ENCODE measurements around the gene ACAD8. TPM values are rescaled to one million over a fixed set of nuclear protein-coding genes. Genes with fewer than 3 reads are reported as not detected.

ACAD8 gene
- total RNA-seq, 1 experiment from 2014 or later, result 32.3 TPM

DNA sequence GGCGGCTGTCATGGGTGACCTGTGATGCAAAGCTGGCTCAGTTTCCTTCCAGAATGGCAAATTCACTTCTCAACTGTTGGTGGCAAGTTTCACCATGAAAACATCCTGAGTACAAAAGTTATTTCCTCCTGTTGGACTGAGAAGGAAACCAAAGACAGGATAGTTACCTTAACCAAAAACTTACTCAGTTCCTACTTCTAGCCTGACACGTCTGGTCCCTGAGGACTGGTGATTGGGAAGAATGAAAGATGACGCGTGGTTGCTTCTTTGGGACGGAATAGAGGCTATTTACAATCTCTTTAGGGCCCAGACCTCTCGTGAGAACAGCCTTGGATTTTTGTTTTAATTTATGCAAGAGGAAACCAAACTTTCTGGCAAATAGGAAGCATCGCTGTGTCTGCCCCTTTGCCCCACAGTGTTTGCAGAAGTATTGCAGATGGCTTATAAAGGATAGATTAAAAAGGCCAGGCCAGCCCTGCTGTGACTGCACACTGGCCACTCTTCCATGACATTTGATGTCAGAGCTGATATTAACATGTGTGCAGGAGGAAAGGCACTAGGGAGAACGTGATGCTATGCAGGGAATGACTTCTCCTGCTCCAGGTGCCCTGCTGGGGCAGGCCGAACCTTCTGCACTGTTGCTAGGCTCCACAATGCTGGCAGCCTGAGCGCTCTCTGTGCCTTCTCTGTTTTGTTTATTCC lies 21.3 kb upstream of the ACAD8 start:
- no peak for DNase-seq
- H3K9me3 ChIP-seq (replicated peaks), result no peaks in the 10 kb centered on the region
- H3K4me1 ChIP-seq, result peaks cover 8% of the 10 kb centered on the region; the same call in 1 of the 2 replicates
- no peaks in the 10 kb centered on the region for H3K27me3 ChIP-seq
- no peak overlapping the region for H3K4me3 ChIP-seq
- H3K27ac ChIP-seq, result no peak overlapping the region
- no peaks in the 10 kb centered on the region for H3K36me3 ChIP-seq

DNA sequence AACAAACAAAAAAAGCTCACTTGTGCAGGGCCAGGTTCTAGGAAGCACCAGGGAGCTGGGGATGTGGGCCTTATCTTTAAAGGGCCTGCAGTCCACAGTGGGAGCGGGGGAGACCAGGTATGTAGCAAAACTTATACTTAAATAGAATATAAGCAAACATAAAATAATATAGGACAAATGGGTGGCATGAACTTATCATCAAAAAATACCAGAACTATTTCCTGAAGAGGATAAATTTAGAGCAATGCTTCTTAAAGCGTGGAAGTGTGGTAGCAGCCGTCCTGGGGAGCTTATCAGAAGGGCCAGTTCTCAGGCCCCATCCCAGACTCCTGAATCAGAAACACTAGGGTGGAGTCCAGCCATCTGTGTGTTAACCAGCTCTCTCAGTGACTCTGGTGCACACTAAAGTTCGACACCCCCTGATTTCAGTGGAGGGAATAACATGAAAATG lies 19.6 kb upstream of the ACAD8 start:
- Histone ChIP-seq H3K4me3 (no peak overlapping the region), H3K4me1 (peaks cover 8% of the 10 kb centered on the region; the same call in 1 of the 2 replicates), H3K36me3 (no peaks in the 10 kb centered on the region), H3K27me3 (no peaks in the 10 kb centered on the region), H3K9me3 (replicated peaks) (no peaks in the 10 kb centered on the region), H3K27ac (no peak overlapping the region)
- DNase-seq, result no peak

DNA sequence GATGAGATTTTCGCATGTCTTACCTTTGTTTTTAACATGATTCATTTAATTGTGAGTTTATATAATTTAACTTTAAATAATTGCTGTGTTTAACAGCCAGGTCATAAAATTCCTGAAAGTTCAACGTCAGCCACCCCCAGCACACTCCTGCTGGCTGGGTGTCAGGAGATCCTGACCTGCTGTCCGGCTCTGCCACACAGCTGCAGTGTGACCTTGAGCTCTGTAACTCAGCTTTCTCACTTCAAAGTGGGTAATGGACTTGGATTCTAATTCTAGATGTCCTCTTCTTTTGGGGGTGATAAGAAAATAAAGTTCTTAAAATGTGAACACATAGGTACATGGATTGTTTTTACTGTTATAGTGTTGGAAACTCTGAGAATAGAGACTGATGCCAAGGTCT lies 18.0 kb upstream of the ACAD8 start:
- no peaks in the 10 kb centered on the region; the same call in 1 of the 2 replicates for H3K36me3 ChIP-seq

DNA sequence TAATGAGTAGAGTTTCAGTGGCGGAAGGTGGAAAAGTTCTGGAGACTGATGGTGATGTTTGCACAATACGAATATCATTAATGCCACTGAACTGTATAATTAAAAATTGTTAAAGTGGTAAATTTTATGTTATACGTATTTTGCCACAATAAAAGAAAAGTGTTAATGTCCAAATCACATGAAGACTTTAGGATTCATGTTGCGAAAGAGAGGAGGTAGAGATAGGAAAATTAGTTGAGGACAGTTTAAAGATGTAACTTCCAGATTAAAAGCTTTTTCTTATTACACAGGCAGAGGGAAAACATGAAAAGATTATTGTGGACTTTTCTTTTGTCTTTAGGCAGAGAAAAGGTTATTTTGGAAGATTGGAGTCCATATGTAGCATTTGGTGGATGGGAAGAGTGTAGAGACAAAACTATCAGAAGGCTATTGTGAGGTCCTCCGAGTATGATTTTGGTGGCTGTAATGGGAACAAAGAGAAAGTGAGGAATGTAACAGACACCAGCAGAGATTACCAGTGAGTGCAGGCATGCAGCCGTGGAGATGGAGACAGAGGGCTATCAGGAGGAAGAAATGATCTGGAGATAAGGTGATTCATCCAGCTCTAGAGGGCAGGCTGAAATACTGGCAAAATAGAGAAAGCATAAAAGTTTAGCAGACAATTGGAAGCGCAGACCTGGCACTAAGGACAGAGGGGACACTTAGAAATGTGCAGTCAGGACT lies 16.4 kb upstream of the ACAD8 start:
- DNase-seq, result no peak
- Histone ChIP-seq H3K27ac (no peak overlapping the region), H3K4me1 (no peaks in the 10 kb centered on the region)

More for the DNA sequence above, 18.0 kb upstream of the ACAD8 start:
- H3K27me3 ChIP-seq, result no peaks in the 10 kb centered on the region
- no peaks in the 10 kb centered on the region for H3K9me3 ChIP-seq (replicated peaks)
- peaks cover under 1% of the 10 kb centered on the region; the same call in 1 of the 2 replicates for H3K4me1 ChIP-seq
- H3K4me3 ChIP-seq, result no peak overlapping the region
- H3K27ac ChIP-seq, result no peak overlapping the region
- DNase-seq, result no peak

DNA sequence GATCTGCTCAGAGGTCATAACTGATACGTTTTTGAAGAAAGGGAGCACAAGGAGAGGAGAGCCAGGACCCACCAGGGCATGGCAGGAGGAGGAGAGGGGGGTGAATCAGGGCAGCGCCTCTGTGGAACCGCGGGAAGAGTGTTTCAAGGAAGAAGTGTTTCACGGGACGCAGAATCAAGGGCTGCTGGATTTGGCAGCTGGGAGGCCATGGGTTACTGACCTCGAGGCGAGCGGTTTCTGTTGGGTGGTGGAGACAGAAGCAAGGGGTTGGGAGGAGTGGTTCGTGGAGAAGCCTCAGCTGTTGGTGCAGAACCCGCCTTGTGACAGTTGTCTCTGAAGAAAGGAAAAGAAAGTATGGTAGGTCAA lies 15.8 kb upstream of the ACAD8 start:
- no peaks in the 10 kb centered on the region; the same call in 1 of the 2 replicates for H3K36me3 ChIP-seq

More for the DNA sequence above, 16.4 kb upstream of the ACAD8 start:
- no peaks in the 10 kb centered on the region; the same call in 1 of the 2 replicates for H3K36me3 ChIP-seq
- H3K27me3 ChIP-seq, result no peaks in the 10 kb centered on the region
- H3K4me3 ChIP-seq, result no peak overlapping the region
- H3K9me3 ChIP-seq (replicated peaks), result no peaks in the 10 kb centered on the region

DNA sequence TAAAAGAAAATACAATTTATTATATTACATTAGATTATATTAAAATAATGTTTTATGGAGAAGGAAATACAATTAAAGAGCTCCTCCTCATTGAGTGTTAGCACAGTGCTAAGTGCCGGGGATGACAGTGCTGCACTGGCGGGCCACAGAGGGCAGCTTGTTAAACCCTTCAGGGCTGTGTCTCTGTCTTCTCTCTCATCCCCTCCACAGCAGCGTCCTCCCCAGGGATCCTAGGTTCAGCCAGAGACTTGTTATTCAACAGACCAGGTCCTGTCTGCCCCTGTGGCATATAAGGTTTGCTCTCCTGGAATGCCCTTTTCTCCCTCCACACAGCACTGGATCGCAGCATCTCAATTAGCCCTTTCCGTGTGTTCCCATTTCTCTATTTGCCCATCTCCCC lies 14.4 kb upstream of the ACAD8 start:
- no peak for DNase-seq
- no peaks in the 10 kb centered on the region for H3K4me1 ChIP-seq
- peaks cover 8% of the 10 kb centered on the region; the same call in 1 of the 2 replicates for H3K36me3 ChIP-seq
- no peak overlapping the region for H3K27ac ChIP-seq
- H3K9me3 ChIP-seq (replicated peaks), result no peaks in the 10 kb centered on the region
- no peak overlapping the region for H3K4me3 ChIP-seq
- H3K27me3 ChIP-seq, result no peaks in the 10 kb centered on the region

More for the DNA sequence above, 15.8 kb upstream of the ACAD8 start:
- DNase-seq, result no peak
- H3K9me3 ChIP-seq (replicated peaks), result no peaks in the 10 kb centered on the region
- H3K27me3 ChIP-seq, result no peaks in the 10 kb centered on the region
- H3K4me3 ChIP-seq, result no peak overlapping the region
- no peak overlapping the region for H3K27ac ChIP-seq
- no peaks in the 10 kb centered on the region for H3K4me1 ChIP-seq

DNA sequence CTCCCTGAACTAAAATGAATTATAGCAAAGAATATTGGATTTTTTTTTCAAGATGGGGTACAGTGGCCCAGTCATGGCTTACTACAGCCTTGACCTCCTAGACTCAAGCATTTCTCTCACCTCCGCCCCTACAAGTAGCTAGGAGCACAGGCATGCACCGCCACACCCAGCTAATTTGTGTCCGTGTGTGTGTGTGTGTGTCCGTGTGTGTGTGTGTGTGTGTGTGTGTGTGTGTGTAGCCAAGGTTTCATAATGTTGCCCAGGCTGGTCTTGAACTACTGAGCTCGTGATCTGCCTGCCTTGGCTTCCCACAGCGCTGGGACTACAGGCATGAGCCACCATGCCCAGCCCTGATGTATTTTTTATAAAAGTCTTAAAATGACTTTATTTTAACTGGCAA lies 12.8 kb upstream of the ACAD8 start:
- no peak overlapping the region for H3K4me3 ChIP-seq
- no peaks in the 10 kb centered on the region for H3K4me1 ChIP-seq
- H3K27ac ChIP-seq, result no peak overlapping the region
- no peaks in the 10 kb centered on the region for H3K9me3 ChIP-seq (replicated peaks)
- peaks cover 8% of the 10 kb centered on the region; the same call in 1 of the 2 replicates for H3K36me3 ChIP-seq
- no peaks in the 10 kb centered on the region for H3K27me3 ChIP-seq
- DNase-seq, result no peak

DNA sequence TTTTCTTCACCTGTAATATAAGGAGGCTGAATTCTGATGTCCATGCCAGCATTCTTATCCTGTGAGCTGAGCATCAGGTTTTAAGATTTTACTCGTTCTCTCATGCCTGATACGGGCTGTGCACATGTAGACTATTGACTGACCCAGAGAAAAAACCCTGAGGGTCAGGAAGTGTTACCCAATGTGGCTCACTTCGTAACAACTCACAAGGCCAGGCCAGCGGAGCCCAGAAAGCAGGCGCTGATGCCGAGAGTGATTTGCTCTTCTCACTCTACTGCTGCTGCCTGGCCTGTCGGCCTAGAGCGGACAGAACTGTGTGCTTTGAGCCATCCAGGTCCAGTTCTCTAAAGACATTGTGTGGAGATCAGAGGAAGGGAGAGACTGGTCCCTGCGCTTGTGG lies 11.0 kb upstream of the ACAD8 start:
- Histone ChIP-seq H3K4me1 (no peaks in the 10 kb centered on the region), H3K36me3 (peaks cover 8% of the 10 kb centered on the region; the same call in 1 of the 2 replicates), H3K4me3 (no peak overlapping the region), H3K9me3 (replicated peaks) (no peaks in the 10 kb centered on the region), H3K27ac (no peak overlapping the region), H3K27me3 (no peaks in the 10 kb centered on the region)
- no peak for DNase-seq

DNA sequence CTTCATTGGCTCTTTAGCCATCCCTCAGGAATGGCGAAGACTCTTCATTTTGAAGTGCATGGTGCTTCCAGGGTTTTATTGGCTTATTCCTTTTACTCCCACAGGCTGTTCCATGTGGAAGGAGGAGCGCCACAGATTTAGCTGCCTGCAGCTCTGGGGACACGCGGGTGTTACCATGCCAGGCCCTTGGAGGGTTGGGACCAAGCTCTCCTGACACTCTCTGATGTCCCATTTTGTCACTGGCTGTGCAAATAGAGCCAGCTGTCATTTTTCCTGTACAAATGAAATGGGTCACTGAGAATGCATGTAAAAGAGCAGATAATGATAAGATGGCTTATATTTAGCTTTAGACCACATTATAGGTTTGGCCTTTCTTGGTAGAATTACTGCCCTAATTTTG lies 9.5 kb upstream of the ACAD8 start:
- Histone ChIP-seq H3K9me3 (replicated peaks) (no peaks in the 10 kb centered on the region), H3K4me1 (no peaks in the 10 kb centered on the region), H3K36me3 (peaks cover 14% of the 10 kb centered on the region), H3K4me3 (no peak overlapping the region), H3K27me3 (no peaks in the 10 kb centered on the region), H3K27ac (no peak overlapping the region)
- no peak for DNase-seq

DNA sequence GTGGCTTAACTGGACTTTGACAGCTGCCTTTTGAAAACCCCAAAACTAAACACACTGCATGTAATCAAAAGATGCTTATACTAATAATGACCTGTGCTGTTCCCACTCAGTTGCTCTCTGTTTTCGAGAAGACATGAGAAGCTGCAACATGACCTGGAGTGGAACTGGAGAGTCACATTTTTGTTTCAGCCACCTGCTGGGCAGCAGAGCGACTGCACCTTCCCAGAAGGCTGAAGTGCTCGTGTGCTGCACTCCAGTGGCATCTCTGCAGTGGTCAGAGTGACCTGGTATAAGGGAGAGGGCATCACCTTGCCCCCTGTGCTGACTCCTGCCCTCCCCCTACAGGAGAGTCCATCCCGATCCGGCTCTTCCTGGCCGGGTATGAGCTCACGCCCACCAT lies 8.8 kb upstream of the ACAD8 start:
- no peak for DNase-seq
- H3K4me3 ChIP-seq, result no peak overlapping the region
- H3K27ac ChIP-seq, result no peak overlapping the region
- H3K4me1 ChIP-seq, result no peaks in the 10 kb centered on the region
- H3K27me3 ChIP-seq, result no peaks in the 10 kb centered on the region
- peaks cover 15% of the 10 kb centered on the region for H3K36me3 ChIP-seq
- H3K9me3 ChIP-seq (replicated peaks), result no peaks in the 10 kb centered on the region

DNA sequence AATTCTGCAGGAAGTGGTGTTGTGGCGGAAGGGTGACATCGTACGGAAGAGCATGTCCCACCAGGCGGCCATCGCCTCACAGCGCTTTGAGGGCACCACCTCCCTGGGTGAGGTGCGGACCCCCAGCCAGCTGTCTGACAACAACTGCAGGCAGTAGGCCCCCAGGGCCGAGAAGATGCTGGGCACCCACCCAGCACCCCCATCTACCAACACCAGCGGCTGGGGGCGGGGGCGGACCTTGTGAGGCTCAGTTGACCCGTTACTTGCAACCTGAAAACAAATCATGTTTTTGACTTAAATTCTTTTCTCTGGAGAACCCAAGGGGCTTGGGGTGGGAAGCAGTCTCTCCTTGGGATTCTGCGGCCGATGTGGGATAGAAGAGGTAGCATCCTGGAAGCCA lies 7.9 kb upstream of the ACAD8 start:
- Histone ChIP-seq H3K4me1 (no peaks in the 10 kb centered on the region), H3K27ac (no peak overlapping the region), H3K36me3 (peaks cover 18% of the 10 kb centered on the region), H3K27me3 (no peaks in the 10 kb centered on the region), H3K4me3 (no peak overlapping the region), H3K9me3 (replicated peaks) (no peaks in the 10 kb centered on the region)
- no peak for DNase-seq

DNA sequence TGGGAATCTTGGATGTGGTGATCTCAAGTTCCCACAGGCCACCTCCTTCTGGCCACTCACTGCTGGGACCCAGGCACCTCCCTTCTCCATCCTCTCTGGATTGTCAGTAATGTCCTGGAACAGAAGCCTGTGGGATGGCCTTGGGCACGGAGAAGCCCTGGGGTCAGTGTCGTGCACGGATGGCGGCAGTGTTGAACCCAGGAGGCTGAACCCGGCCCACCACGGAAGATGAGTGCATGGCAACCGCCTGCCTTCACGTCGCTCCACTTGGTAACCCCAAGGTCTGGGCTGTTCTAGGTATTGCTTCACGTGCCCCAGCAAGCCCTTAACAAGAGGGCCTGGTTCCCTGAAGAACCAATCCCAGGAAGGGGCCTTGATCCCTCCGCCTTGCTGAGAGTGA lies 7.3 kb upstream of the ACAD8 start:
- no peaks in the 10 kb centered on the region for H3K27me3 ChIP-seq
- H3K4me1 ChIP-seq, result no peaks in the 10 kb centered on the region
- no peak for DNase-seq
- H3K4me3 ChIP-seq, result no peak overlapping the region
- H3K36me3 ChIP-seq, result peaks cover 20% of the 10 kb centered on the region
- H3K27ac ChIP-seq, result no peak overlapping the region
- no peaks in the 10 kb centered on the region for H3K9me3 ChIP-seq (replicated peaks)

DNA sequence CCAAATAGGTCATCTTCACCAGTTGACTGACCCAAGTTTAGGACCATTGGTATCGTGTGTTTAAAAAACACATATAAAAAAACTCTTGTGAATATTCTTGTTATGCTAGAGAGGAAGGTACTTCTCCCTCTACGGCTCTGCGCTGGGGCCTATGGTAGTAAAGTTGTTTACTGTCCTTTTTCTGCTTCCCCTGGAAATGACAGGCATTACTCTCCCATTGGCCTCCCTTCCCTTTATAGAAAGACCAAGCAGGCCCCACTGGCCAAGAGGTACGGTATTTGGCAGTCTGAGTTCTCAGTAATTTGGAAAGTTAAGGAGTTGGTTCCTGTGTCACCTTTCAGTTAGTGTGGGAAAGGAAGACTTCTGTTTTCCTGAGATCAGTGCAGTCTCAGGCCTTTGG lies 6.7 kb upstream of the ACAD8 start:
- Histone ChIP-seq H3K27me3 (no peaks in the 10 kb centered on the region), H3K4me1 (no peaks in the 10 kb centered on the region; the same call in 1 of the 2 replicates), H3K27ac (no peak overlapping the region), H3K36me3 (peaks cover 20% of the 10 kb centered on the region), H3K4me3 (no peak overlapping the region), H3K9me3 (replicated peaks) (no peaks in the 10 kb centered on the region)
- DNase-seq, result no peak

DNA sequence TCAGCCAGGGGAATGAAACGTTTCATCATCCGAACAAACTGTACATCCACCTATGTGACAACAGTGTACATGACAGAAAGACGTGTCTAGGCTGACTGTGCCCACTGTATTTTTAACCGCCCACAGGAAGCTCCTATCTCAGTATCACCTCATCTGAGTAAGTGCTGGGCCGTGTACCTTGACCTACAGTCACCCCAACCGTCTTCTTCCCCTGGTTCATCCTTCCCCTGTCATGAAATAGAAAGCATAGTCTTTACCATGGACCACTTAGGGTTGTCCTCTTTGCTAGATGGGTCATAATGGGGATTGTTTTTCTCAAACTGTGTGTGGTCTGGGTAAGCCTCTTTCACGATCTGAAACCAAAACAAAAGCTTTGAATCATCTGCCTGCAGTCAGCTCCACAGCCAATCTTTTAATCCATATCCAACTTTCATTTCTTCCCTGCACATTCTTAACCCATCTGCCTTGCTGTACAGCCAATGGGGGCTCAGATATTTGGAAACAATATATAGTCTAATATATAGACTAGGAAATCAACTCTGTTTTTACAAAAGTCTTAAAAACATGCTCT lies 4.4 kb upstream of the ACAD8 start:
- DNase-seq, result no peak
- Histone ChIP-seq H3K4me1 (peaks cover under 1% of the 10 kb centered on the region), H3K4me3 (no peak overlapping the region), H3K27me3 (no peaks in the 10 kb centered on the region), H3K36me3 (peaks cover 12% of the 10 kb centered on the region), H3K9me3 (replicated peaks) (no peaks in the 10 kb centered on the region), H3K27ac (no peak overlapping the region; the same call in 1 of the 2 replicates)

DNA sequence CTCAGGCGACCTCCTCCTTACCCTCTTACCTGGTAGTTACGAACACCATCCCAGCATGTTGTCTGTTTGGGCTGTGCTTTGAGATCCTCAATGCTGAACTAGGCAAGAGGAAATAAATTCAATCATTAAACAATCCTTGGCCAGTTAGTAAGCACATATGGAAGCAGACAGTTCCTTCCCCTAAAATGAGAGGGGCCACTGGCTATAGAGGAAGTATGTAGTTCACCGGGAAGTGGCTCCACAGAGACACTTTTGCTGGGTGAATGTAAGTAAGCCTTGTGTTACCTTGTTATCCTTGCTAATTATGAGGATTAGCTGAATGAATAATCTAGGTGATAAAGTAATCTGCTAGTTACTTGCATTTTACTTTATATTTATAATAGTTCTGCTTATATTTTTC lies 3.1 kb upstream of the ACAD8 start:
- H3K9me3 ChIP-seq (replicated peaks), result no peaks in the 10 kb centered on the region
- no peaks in the 10 kb centered on the region for H3K27me3 ChIP-seq
- no peak for DNase-seq
- H3K36me3 ChIP-seq, result peaks cover 12% of the 10 kb centered on the region
- H3K27ac ChIP-seq, result no peak overlapping the region
- peaks cover 5% of the 10 kb centered on the region for H3K4me1 ChIP-seq
- H3K4me3 ChIP-seq, result no peak overlapping the region
